Left colon (tissue), 2 donors: ENCODE measurements around the gene STN1. TPM values are rescaled to one million over a fixed set of nuclear protein-coding genes. Genes with fewer than 3 reads are reported as not detected.
"Not testable (repeated sequence)": the region's sequence is repeated elsewhere in the genome, so short reads cannot be mapped to it uniquely, and the experiment has no call there.

Source experiments
- ATAC-seq: fragments of 200-7000 bp; cut with Tn5 transposase; one replicate; pipeline ENCODE4 v1.9.1; 2020; ENCODE audit warnings: mild to moderate bottlenecking, moderate library complexity
- DNase-seq, 2 donors: peaks; one replicate each; pipeline ENCODE4 v3.0.0-alpha.2; 2020
- intact Hi-C, 2 donors: fragments of 100-400 bp; cut with DNase I in 1 of 2; cut with micrococcal nuclease in 1 of 2; formaldehyde crosslinking; loops; one replicate each; pipeline versions ENCODE4 v1.11.2 to v1.14.0; 2022; cut with DNase I, micrococcal nuclease
- total RNA-seq, 2 donors: library from RNA; stranded (reverse); fragmentation: NEBNext Ultra II Directional; extraction: Animal tissue kit (Norgen Biotek cat#: 25700); gene quantifications; one replicate each; pipeline ENCODE4 v1.2.1, GENCODE V29; 2021
- donor health status: DM: no; HTN: no; CAD: no.
- donor health status: DM: yes; HTN: yes; CAD: no.

The STN1 gene
- total RNA-seq, 2 donors from 2014 or later = 24.4 to 25.7 TPM

GRCh38 chr10:103854686-103855391 is 63.1 kb downstream of the STN1 start:
- peak; percentile 29 for ATAC-seq
- intact Hi-C loops = loop anchor here in 1 of 2 donors (5.0 kb wide), 1 partner anchor 138 kb away; no protein-coding TSS in a partner anchor
- DNase-seq = peak; percentile 42 to 56

DNA sequence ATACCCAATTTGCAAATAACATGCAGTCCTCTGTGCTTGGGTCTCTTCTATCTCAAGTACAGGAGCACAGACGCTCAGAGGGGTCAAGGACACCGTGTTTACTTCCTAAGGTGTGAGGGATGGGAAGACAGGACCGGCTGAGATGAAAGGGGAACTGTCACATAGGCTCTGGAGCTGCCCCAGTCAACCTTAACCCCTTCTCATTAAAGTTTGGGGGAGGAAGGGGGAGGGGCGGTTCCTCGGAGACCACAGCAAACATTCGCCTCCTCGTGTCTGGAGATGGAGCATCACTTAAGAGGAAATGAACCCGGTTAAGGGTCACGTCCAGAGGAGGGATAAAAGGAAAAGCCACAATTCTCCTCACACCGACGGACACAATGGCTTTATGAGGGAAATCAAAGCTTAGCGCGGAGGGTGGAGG is 63.7 kb downstream of the STN1 start:
- intact Hi-C loops = no loop called here
- peak; percentile 55 to 57 for DNase-seq
- peak; percentile 26 for ATAC-seq

DNA sequence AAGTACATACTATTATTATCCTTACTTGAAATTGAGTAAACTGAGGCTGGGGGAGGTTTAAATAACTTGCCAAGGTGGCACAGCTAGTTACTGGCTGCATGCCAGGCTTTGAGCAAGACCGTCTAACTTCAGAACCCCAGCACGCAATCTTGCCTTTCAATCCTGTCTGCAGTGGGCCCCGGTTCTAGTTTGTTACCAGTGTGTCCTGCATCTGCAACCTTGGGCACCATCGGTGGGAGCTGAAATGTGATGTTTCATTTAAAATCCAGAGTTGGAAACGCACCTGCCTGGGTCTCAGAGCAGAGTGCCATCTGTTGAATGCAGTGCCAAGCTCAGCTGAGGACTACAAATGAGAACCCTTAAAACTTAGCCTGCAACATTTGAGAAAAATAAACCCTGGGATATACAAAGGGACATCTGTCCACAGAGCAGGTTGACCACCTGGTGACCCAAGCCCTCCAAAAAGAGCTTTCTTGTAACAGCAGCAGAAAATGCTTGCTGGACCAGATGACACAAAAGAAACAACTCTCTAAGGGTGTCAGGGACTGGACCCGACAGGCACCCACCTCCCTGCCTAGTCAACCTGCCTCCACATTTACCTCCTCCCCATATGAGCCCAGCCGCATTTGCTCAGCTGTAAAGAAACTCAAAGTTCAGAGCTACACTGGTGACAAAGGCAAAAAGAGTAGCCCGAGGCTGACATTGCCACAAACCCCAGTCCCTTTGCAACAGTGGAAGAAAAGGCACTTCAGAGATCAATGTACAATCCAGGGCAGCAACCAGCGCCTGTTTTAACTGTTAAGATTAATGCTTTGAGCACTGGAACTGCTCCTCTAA is 64.3 kb downstream of the STN1 start:
- intact Hi-C loops = no loop called here
- ATAC-seq = peak; percentile 48
- peak; percentile 49 to 50 for DNase-seq

DNA sequence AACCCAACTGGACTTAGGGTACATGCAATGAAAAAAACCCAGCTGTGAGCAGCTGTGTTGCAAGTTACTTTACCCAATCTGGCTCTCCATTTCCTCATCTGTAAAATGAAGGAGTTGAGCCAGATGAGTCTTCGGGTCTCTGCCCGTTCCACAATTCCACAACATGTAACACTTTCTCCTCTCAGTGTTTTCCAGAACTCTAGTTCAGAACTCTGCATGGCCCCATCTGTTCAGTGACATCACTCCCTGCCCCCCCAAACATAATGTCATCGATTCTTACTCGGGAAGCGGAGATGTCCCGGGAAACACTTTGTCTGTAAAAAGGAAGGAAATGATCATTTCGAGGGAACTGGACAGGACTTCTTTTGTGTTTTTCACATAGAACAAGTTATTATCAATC is 65.1 kb downstream of the STN1 start:
- intact Hi-C loops = no loop called here
- ATAC-seq = no peak
- DNase-seq = no peak

DNA sequence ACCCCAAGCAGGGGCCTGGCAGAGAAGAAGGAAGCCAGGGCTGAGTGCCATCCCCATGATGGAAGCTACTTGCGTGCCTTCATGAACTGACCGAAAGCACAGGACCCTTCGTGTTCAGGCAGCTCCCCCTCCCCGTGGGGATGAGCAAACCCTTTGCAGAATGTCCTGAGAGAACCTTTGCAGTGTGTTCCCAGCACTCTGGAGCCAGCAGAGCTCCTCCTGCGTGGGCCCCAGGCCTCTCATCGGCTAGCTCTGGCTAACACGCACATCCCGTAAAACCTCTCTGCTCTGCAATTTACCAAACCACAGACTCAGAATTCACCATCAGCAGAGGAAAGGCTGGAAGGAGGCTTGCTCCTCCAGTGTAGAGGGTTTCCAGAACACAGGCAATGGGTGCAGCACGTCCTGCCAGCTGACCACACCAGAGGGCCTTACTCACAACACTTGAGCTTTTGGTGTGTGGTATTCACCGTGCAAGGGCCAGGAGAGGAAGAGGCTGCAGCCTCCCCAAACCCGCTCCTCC is 65.7 kb downstream of the STN1 start:
- ATAC-seq = no peak
- intact Hi-C loops = no loop called here
- peak in 1 of 2 donors; percentile 41 for DNase-seq

DNA sequence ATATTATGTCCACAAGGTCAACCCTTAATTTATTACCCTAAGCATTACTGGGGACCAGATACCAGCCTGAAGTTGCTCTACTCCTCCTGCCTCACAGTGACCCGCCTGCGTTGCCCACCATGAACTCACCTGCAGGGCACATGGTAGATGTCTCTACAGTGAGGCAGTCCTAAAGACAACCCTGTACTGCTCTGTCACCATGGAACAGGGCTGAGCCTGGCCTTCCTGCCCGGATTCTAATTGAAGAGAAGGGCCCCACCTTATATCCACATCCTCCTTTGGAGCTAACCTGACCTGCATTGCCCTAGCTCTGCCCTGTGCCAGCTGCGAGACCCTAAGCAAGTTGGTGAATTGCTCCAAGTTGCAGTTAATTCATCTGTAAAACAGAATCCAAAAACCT is 66.7 kb downstream of the STN1 start:
- ATAC-seq (peak; percentile 57), DNase-seq (peak in 1 of 2 donors; percentile 52)
- intact Hi-C loops = no loop called here

DNA sequence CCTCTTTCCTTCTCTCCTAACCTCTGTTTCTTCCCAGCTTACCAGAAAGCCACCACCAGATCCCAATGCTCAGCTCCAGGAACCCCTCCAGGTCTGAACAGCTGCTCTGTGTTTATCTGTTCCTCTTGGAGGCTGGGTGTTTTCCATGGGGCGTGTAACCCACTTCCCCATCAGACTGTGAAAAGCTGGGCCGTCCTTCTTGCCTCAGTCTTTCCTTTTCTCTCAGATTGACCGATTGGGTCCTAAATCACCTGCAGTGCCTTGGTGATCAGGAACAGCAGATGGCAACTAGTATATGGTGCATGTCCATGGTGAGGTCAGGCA is 67.5 kb downstream of the STN1 start:
- peak; percentile 10 for ATAC-seq
- no peak for DNase-seq
- intact Hi-C loops = no loop called here

DNA sequence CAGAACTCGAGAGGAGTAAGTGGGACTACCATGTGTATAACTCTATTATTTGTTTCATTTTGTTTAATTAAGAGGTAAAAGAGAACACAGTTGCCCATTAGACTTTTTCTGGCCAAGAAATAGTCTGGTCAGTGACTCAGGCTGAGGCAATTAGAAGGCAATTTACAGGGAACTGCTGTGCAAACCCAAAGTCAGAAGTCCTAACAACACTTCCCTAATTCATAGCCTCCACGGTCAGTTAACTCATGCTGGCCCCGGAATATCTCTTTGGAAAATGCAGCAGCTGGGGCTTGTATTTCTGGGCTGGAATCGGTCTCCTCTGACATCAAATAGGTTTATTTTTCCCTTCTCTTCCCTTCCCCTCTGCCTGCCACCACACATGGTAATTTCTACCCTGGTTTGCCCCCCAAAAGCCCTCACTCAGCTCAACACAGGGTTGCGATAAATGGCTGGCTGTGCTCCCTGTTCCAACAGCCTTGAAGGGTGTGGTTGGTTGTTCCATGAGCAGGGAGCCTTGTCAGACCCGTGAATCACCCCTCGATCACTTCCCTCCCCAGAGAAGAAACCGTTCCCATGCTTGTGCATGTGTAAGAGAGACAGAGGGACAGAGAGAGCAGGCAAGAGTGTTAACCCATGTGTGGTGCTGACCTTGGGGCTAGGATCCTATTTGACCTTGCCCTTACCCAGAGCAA is 68.0 kb downstream of the STN1 start:
- DNase-seq (no peak), ATAC-seq (peak; percentile 15)
- intact Hi-C loops = no loop called here

GRCh38 chr10:103849212-103849877 is 68.6 kb downstream of the STN1 start:
- no peak for ATAC-seq
- no peak for DNase-seq
- intact Hi-C loops = no loop called here

- ATAC-seq = no peak
- intact Hi-C loops = no loop called here
- no peak for DNase-seq
These were observed 70.0 kb downstream of the STN1 start for GRCh38 chr10:103847909-103848468.

DNA sequence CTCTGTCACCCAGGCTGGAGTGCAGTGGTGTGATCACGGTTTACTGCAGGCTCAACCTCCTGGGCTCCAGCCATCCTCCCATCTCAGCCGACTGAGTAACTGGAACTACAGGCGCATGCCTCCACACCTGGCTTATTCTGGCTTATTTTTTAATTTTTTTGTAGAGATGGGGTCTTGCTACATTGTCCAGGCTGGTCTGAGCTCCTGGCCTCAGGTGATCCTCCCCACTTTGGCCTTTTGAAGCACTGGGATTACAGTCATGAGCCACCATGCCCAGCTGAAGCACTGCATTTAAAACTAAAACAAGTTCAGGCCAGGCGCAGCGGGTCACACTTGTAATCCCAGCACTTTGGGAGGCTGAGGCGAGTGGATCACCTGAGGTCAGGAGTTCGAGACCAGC is 70.6 kb downstream of the STN1 start:
- no peak for ATAC-seq
- no peak for DNase-seq
- intact Hi-C loops = no loop called here

DNA sequence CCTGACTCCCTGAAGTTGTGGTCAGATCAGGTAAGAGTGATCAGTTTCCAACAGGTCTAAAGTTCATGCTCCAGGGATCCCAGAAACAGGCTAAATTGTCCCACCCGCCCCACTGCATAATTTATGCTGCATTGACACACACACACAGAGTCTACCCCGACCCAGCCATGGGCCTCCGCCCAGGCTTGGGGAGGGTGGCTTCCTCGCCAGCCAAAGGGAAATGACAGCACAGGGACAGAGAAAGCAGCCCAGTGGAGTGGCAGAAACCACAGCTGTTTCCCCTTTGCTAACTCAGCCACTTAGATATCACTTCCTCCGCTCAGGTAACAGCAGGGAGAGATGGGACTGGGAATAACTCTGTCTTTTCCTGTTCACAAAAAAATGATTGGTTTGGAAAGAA is 72.0 kb downstream of the STN1 start:
- peak; percentile 73 for ATAC-seq
- peak; percentile 66 to 69 for DNase-seq
- intact Hi-C loops = no loop called here

DNA sequence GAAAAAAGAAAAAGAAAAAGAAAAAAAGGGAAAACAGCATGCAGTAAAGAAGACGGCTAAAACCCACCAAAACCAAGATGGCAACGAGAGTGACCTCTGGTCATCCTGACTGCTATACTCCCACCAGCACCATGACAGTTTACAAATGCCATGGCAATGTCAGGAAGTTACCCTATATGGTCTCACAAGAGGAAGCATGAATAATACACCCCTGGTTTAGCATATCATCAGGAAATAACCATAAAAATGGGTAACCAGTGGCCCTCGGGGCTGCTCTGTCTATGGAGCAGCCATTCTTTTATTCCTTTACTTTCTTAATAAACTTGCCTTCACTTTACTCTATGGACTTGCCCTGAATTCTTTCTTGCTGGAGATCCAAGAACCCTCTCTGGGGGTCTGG is 72.6 kb downstream of the STN1 start:
- DNase-seq, ATAC-seq, intact Hi-C loops: not testable (repeated sequence)

DNA sequence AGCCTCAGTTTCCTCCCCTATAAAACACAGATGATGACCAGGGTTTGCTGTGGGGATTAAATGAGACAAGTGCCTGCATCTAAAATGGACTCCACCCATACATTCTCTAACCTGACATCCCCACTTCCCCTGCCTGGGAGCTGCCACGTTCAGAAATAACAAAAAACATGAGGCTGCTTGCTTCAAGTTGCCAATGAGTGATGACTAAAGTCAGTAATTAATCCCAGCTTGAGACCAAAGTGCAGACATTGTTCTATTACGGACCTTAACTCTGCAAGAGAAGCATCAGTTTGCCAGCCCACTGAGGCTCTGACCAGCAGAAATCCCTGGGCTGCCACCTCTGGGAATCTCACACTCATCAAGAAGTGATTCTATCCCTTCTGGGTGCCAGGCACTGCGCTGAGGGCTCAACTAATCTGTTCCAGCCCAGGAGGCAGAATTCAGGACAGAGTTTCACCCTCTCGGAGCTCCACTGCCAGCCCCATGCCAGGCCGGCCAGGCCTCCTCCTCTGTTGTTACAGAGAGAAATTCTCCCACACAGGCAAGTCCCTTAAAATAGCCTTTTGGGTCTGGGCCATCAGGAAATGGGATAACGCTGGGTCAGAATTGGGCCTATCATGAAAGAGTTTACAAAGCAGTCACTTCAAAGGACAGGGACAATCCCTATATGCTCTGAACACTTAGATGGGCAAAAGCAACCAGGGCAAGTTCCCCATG is 74.0 kb downstream of the STN1 start:
- DNase-seq = peak in 1 of 2 donors; percentile 44
- intact Hi-C loops = loop anchor here in 1 of 2 donors (5.0 kb wide), 1 partner anchor 52 kb away; no protein-coding TSS in a partner anchor
- peak; percentile 22 for ATAC-seq

DNA sequence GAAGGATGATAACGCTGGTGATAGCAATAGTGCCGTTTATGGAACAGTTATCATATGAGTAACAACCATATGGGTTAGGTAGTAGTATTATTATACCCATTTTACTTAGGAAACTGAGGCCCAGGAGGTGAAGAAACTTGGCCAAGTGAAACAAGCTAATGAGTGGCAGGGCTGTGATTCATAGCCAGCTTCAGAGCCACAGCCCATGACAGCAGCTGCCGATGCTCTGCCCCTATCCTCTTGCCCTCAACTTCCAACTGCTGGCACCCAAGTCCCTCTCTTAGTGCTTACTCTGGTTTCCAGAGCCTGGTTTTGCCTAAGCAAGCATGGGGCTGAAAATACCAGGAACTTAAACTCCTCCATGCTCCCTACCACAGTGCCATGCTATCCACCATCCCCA is 74.9 kb downstream of the STN1 start:
- intact Hi-C loops = loop anchor here in 1 of 2 donors (5.0 kb wide), 1 partner anchor 51 kb away; no protein-coding TSS in a partner anchor
- ATAC-seq (no peak), DNase-seq (no peak)

DNA sequence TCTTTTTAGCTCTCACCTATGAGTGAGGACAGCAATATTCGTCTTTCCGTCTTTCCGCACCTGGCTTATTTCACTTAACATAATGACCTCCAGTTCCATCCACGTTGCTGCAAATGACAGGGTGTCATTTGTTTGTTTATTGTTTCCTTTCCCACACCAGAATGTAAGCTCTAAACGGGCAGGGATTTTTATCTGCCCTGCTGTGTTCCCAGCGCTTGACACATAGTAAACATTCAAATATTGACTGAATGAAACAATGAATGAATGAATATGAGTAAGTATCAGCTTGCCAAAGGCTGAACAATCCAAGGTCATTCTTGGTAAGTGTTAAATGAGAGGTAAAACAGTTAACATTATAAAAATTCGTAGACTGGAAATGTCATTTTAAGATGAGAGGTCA is 75.4 kb downstream of the STN1 start:
- ATAC-seq (peak; percentile 12), DNase-seq (no peak)
- intact Hi-C loops = loop anchor here in 1 of 2 donors (5.0 kb wide), 1 partner anchor 50 kb away; no protein-coding TSS in a partner anchor

DNA sequence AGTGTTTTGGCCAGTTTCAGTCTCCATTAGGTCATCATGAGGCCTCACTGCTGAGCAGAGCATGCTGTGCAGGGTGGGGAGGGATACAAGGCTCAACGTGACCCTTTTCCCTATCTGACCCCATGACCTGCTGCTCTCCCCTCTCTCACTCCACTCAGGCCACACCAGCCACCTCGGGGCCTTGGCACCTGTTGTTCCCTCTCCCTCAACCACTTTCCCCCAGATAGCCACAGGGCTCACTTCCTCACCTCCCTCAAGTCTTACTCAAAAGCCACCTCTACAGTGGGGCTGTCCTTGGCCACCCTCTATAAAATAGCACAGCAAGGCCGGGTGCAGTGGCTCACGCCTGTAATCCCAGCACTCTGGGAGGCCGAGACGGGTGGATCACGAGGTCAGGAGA is 76.5 kb downstream of the STN1 start:
- ATAC-seq (no peak), DNase-seq (no peak)
- intact Hi-C loops = loop anchor here in 1 of 2 donors (5.0 kb wide), 1 partner anchor 49 kb away; no protein-coding TSS in a partner anchor

- intact Hi-C loops = loop anchor here in 1 of 2 donors (5.0 kb wide), 1 partner anchor 48 kb away; no protein-coding TSS in a partner anchor
- no peak for DNase-seq
- ATAC-seq = no peak
These were observed 77.3 kb downstream of the STN1 start for GRCh38 chr10:103840740-103841070.
